Left lung (tissue), 10 donors: Measurements from ENCODE around the gene CD207. TPM values are rescaled to one million over a fixed set of nuclear protein-coding genes. Genes with fewer than 3 reads are reported as not detected.

Source experiments
- ATAC-seq: fragments of 200-7000 bp; cut with Tn5 transposase; one replicate; pipeline ENCODE4 v1.9.1; 2020; ENCODE audit warnings: moderate library complexity
- DNase-seq, 4 donors: peaks; one replicate each; pipeline ENCODE4 v3.0.0-alpha.2; 2013 to 2020
- H3K27ac ChIP-seq, 2 donors: fragments of 200-600 bp; sonication (generic) in 1 of 2; one replicate each; pipeline versions ENCODE4 v1.5.0 to v1.8.0; 2020 to 2021
- H3K27me3 ChIP-seq, 2 donors: fragments of 200-600 bp; sonication (generic) in 1 of 2; one replicate each; pipeline versions ENCODE4 v1.5.0 to v1.8.0; 2020 to 2021
- H3K36me3 ChIP-seq, 2 donors: fragments of 200-600 bp; sonication (generic) in 1 of 2; one replicate each; pipeline versions ENCODE4 v1.5.0 to v1.8.0; 2020 to 2021
- H3K4me1 ChIP-seq, 2 donors: fragments of 200-600 bp; one replicate each; pipeline ENCODE4 v1.8.0; 2021
- H3K4me3 ChIP-seq, 2 donors: fragments of 200-600 bp; sonication (generic) in 1 of 2; one replicate each; pipeline versions ENCODE4 v1.5.0 to v1.8.0; 2020 to 2021; ENCODE audit warnings: mild to moderate bottlenecking in 1 of 2
- H3K9me3 ChIP-seq, 2 donors: fragments of 200-600 bp; sonication (generic) in 1 of 2; one replicate each; pipeline versions ENCODE4 v1.5.0 to v1.8.0; 2020 to 2021
- intact Hi-C, 2 donors: fragments of 100-400 bp; cut with DNase I; formaldehyde crosslinking; loops; one replicate each; pipeline versions ENCODE4 v1.11.2 to v1.14.2; 2022
- polyA plus RNA-seq, 6 donors: library from polyadenylated mRNA; unstranded; fragments of 120-200 nt; gene quantifications; one replicate each; pipeline ENCODE4 v1.2.1, GENCODE V29; 2013; ENCODE audit not compliant: insufficient read length in 6 of 6
- total RNA-seq, 2 donors: library from RNA; stranded (reverse); fragmentation: NEBNext Ultra II Directional; extraction: Animal tissue kit (Norgen Biotek cat#: 25700); gene quantifications; one replicate each; pipeline ENCODE4 v1.2.1, GENCODE V29; 2021
- TF ChIP-seq, protein P1 (sequence below), 2 donors: fragments of 200-600 bp; sonication (generic) in 1 of 2; IDR thresholded peaks; one replicate each; pipeline versions ENCODE4 v1.5.0 to v1.8.0; 2021; ENCODE audit warnings: antibody characterized with exemption in 2 of 2
- donor health status: DM: no; HTN: yes; CAD: no.
- donor health status: DM: no; HTN: no; CAD: no.

CD207 gene
- total and polyA plus RNA-seq, 8 donors = 0.07 to 0.73 (median 0.15) TPM; not detected in 4

DNA sequence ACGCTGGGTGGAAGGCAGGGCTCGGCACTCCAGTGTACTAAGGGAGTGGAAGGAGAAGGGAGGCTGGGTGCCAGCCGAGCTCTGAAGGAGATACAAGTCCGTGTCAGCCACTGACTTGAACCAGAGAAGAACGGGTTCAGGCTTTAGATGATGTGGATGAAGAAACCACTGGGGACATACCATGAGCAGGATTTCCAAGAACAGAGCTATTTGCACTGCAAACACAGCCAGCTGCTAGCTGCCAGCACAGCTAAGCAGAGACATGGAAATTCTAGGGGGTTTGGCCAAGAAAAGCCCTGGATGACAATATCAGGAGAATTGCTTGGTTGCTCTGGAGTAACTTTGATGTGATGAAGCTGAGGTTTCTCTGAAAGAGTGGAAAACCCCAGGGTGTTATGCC is 5.2 kb downstream of the CD207 start:
- ATAC-seq = no peak
- Histone ChIP-seq H3K27me3 (peaks cover 0 to 7% of the 10 kb centered on the region in 2 donors), H3K9me3 (no peaks in the 10 kb centered on the region), H3K4me1 (peaks cover 0 to 10% of the 10 kb centered on the region in 2 donors), H3K36me3 (no peaks in the 10 kb centered on the region), H3K27ac (no peak overlapping the region), H3K4me3 (no peak overlapping the region)
- intact Hi-C loops = no loop called here
- peak in 1 of 4 donors; percentile 10 for DNase-seq
- TF ChIP-seq, protein P1, sequence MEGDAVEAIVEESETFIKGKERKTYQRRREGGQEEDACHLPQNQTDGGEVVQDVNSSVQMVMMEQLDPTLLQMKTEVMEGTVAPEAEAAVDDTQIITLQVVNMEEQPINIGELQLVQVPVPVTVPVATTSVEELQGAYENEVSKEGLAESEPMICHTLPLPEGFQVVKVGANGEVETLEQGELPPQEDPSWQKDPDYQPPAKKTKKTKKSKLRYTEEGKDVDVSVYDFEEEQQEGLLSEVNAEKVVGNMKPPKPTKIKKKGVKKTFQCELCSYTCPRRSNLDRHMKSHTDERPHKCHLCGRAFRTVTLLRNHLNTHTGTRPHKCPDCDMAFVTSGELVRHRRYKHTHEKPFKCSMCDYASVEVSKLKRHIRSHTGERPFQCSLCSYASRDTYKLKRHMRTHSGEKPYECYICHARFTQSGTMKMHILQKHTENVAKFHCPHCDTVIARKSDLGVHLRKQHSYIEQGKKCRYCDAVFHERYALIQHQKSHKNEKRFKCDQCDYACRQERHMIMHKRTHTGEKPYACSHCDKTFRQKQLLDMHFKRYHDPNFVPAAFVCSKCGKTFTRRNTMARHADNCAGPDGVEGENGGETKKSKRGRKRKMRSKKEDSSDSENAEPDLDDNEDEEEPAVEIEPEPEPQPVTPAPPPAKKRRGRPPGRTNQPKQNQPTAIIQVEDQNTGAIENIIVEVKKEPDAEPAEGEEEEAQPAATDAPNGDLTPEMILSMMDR (IDR thresholded peaks at IDR 0.05) = no peak

DNA sequence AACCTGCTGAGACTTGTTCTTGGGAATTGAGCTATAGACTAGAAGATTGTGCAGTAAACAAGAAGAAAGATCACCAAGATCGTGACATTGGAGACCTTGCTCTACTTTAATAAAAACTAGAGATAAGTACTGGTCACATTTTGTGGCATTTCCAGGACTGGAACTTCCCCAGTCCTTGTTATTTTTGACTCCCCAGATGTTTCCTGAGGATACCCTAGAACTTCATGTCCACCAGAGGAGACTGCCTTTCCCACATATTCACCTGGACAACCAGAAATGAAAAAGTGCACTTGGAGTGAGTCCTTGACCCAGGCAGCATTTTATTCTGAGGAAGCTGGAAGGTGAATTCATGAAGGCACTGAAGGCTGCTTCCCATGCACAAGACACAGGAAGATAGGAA is 5.7 kb downstream of the CD207 start:
- DNase-seq (no peak), ATAC-seq (no peak)
- Histone ChIP-seq H3K36me3 (no peaks in the 10 kb centered on the region), H3K4me1 (peaks cover 0 to 10% of the 10 kb centered on the region in 2 donors), H3K9me3 (no peaks in the 10 kb centered on the region), H3K27me3 (peaks cover 0 to 4% of the 10 kb centered on the region in 2 donors), H3K4me3 (no peak overlapping the region), H3K27ac (no peak overlapping the region)
- intact Hi-C loops = no loop called here
- TF ChIP-seq, protein P1 (IDR thresholded peaks at IDR 0.05) = no peak

DNA sequence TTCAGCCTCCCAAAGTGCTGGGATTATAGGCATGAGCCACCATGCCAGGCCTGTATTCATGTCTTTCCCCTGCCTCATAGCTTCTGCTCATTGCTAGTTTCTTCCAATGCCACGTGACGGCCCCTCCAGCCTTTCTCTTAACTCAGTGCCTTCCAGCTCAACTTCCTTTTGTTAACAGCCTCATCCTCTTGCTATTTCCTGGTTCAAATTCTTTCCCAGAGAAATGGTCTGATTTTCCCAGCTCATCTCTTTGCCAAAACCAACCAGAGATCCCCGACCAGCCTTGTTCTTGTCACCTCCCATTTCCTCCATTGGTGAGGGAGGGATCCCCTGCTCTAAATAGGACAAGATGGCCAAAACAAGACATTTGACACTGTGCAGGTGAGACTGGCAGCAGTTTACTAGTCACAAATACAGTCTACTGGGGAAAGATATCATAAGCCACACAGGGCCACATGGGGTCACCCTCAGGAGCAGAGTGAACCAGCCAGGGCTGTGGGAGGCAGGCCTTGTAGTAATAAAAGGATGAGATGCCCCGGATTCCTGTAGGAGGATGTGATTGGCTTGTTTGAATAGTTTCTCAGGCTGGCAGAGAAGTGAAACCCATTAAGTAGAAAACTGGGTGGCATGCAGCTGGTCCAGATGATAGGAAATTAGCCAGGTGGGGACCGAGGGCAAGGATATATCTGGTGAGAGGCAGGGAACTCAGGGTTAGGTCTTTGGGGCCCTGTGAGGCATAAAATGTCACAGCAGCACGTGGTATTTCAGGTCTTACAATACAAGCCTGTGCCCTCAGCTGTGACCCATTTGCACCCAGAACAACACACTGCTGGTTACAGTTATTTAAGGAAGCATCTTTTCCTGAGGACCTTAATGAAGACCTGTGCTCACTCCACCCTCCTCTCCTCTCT is 6.4 kb downstream of the CD207 start:
- Histone ChIP-seq H3K4me1 (peaks cover 0 to 10% of the 10 kb centered on the region in 2 donors), H3K4me3 (no peak overlapping the region), H3K36me3 (no peaks in the 10 kb centered on the region), H3K27me3 (no peaks in the 10 kb centered on the region), H3K9me3 (no peaks in the 10 kb centered on the region), H3K27ac (no peak overlapping the region)
- ATAC-seq = no peak
- intact Hi-C loops = no loop called here
- TF ChIP-seq, protein P1 (IDR thresholded peaks at IDR 0.05) = no peak
- DNase-seq = no peak

DNA sequence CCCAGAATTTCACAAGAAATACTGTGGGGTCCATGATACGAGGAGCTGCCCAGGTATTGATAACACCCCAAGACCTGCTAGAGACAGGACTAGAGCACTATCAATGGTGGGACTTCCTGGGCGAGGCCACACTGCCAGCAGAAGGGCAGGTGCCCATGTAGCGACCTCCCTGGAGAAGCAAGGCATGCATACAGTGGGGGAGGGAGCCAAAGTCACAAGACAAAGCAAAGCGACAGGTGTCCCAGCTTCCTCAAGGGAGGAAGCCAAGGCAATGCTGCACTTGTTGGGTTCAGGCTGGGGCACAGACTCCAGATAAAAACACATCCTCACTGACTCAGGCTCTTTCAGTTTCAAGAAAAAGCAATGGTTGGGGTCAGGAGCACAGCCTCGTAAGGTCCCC is 7.5 kb downstream of the CD207 start:
- DNase-seq (no peak), ATAC-seq (no peak)
- H3K36me3 ChIP-seq = no peaks in the 10 kb centered on the region
- no peaks in the 10 kb centered on the region for H3K9me3 ChIP-seq
- TF ChIP-seq, protein P1 (IDR thresholded peaks at IDR 0.05) = no peak
- no peak overlapping the region for H3K4me3 ChIP-seq
- H3K27me3 ChIP-seq = no peaks in the 10 kb centered on the region
- no peak overlapping the region for H3K27ac ChIP-seq
- peaks cover 0 to 10% of the 10 kb centered on the region in 2 donors for H3K4me1 ChIP-seq
- intact Hi-C loops = no loop called here

DNA sequence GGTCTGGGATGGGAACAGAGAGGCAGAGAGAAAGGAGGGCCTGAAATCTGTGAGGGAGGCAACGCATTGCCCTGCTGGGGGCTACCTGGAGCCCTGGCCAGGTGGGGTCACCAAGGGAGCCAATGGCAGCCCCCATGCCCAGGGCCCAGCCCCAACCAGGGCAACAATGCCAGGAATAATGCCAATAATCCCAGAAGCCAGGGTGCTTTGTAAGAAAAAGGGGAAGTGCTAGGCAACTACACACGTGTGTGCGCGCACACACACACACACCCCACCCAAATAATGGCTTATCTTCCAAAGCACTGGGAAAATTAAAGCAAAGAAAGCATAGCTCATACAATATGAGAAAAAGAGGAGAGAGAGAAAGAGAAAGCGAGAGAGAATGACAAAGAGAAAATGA is 8.2 kb downstream of the CD207 start:
- no peak for ATAC-seq
- no peak for DNase-seq
- TF ChIP-seq, protein P1 (IDR thresholded peaks at IDR 0.05) = no peak

More for the DNA sequence above, 8.2 kb downstream of the CD207 start:
- Histone ChIP-seq H3K4me3 (no peak overlapping the region), H3K36me3 (no peaks in the 10 kb centered on the region), H3K9me3 (no peaks in the 10 kb centered on the region), H3K27ac (no peak overlapping the region), H3K27me3 (no peaks in the 10 kb centered on the region), H3K4me1 (peaks cover 0 to 10% of the 10 kb centered on the region in 2 donors)
- intact Hi-C loops = no loop called here
